GM04504 (cell line): Measurements from ENCODE around the gene PEAR1.

Experiments
- DNase-seq: peaks from one replicate; pipeline ENCODE4 v3.0.0-alpha.2; 2012; ENCODE audit warnings: low read depth

Gene PEAR1, protein sequence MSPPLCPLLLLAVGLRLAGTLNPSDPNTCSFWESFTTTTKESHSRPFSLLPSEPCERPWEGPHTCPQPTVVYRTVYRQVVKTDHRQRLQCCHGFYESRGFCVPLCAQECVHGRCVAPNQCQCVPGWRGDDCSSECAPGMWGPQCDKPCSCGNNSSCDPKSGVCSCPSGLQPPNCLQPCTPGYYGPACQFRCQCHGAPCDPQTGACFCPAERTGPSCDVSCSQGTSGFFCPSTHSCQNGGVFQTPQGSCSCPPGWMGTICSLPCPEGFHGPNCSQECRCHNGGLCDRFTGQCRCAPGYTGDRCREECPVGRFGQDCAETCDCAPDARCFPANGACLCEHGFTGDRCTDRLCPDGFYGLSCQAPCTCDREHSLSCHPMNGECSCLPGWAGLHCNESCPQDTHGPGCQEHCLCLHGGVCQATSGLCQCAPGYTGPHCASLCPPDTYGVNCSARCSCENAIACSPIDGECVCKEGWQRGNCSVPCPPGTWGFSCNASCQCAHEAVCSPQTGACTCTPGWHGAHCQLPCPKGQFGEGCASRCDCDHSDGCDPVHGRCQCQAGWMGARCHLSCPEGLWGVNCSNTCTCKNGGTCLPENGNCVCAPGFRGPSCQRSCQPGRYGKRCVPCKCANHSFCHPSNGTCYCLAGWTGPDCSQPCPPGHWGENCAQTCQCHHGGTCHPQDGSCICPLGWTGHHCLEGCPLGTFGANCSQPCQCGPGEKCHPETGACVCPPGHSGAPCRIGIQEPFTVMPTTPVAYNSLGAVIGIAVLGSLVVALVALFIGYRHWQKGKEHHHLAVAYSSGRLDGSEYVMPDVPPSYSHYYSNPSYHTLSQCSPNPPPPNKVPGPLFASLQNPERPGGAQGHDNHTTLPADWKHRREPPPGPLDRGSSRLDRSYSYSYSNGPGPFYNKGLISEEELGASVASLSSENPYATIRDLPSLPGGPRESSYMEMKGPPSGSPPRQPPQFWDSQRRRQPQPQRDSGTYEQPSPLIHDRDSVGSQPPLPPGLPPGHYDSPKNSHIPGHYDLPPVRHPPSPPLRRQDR

DNA sequence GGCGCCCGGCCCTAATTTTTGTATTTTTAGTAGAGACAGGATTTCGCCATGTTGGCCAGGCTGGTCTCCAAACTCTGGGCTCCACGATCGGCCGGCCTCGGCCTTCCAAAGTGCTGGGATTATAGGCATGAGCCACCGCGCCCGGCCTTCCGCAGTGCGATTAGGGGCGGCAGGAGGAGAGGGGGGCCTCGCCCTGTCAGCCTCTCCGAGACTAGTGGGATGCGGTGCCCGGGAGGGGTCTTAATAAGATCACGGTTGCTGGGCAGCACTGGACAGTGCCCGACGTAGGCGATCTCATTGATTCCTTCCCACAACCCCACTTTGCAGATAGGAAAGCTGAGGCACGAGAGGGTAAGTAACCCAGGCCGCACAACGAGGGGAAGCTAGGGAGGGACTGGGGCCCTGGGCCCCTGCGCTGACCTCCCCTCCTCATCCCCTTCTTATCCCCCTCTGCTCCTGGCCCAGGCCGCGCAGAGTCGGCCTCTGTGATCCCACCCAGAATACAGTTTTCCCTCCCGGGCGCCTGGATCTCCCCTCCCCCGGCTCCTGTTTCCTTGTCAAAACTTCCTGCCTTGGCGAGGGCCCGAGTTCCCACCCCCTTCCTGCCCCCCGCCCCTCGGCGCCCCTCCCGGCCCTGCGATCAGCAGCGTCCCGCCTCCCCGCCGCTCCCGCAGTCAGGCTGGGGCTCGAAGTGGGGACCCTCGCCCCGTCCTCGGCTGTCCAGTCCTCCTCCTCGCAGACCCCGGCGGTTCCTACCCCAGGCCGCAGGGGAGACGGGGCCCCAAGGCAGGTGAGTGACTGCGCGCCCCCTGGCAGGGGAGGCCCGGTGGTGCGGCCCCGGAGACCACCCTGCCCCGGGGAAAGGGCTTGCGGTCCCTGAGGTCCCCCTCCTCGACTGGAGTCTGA lies at the start of gene PEAR1:
Gene PEAR1 (plus strand): TSS at position 671 of the 906 bp plus-strand sequence. CDS start 10,209 bp downstream, outside the sequence.
- no peak for DNase-seq

GRCh38 chr1:156844102-156844501 lies 49.4 kb upstream of the PEAR1 start:
- no peak for DNase-seq

DNA sequence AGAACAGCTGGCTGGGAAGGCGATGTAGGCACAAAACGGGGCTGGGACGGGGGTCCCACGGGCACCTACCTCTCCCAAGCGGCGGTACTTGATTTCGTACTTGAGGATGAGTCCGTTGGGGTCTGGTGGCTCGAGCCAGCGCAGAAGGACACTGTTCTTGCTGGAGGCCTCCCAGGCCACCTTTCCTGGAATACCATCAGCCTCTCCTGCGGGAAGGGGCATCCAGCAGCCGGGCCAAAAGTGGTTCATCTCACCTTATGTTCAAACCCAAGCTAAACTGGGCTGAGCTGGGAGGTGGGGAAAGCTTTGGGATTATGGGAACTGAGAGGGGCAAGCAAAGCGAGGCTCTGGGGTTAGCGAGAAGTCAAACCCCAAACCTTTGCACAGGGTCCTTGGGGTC lies 48.9 kb upstream of the PEAR1 start:
- DNase-seq, result no peak

DNA sequence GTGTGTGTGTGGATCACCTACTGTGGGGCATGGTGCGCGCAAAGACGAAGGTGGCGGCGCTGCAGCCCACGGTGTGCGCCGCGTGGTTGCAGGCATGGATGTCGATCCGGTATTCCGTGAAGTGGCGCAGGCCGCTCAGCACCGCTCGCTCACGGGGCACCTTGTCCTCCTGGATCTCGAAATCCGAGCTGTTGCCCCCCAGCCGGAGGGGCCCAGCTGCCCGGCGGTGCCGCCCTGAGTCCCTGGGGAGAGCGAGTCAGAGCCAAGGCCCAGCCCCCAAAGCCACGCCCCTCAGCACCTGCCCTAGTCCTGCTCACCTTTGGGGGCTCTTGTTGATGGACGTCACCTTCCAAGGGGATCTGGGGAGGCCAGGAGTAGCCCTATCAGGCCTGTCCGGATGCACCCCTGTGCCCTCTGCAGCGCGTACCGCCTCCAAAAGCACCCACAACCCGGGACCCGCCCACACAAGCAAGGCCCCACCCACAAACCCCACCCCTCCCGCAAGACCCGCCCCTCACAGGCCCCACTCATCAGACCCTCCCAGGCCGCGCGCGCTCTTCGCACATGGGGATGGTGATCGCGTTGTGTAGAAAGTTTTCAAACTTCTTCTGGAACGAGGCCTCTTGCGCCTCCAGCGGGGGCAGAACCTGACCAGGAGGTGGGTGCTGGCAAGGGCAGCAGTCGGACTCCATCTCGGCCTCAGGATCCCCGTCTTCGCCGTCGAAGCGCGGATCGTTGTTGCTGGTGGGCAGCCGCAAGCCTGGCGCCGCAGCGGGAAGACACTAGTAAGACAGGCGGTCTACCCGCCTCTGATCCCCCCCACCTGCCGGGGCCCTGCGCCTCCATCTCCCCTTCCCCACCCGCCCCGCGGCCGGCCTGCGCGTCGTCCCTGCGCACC lies 48.2 kb upstream of the PEAR1 start:
- no peak for DNase-seq

- no peak for DNase-seq
Measured at GRCh38 chr1:156845953-156846545, 47.5 kb upstream of the PEAR1 start.

GRCh38 chr1:156846643-156847042 lies 46.9 kb upstream of the PEAR1 start:
- no peak for DNase-seq

- DNase-seq, result no peak
Measured at GRCh38 chr1:156847591-156848460, 45.7 kb upstream of the PEAR1 start.

- no peak for DNase-seq
Measured at GRCh38 chr1:156848461-156849150, 44.9 kb upstream of the PEAR1 start.

- DNase-seq, result no peak
Measured at GRCh38 chr1:156849151-156849496, 44.4 kb upstream of the PEAR1 start.

DNA sequence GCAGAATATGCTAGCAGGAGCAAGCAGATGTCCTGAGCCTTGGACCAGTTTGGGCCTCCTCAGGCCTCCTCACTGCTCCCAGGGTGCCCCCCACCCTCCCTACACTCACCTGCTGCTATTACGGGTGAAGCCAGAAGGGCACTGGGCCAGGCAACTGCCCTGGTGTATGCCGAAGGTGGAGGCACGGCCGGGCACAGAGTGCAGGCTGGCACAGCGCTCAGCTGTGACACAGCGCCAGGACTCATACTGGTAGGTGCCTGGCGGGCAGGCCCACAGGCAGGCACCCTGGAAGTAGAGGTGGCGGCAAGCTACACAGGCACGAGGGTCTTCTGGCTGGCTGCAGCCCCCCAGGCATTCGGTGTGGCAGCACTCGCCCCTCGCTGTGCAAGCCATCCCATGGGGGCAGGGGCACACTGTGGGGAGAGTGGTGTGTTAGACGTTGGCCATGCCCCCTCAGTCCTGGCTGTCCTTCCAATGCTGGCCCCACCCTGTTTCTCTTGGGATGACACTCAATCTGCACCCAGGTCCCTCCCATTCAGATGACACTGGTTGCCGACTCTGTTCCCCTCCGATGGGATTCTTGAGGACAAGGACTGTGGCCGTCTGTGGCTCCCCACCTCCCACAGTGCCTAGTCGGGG lies 41.6 kb upstream of the PEAR1 start:
- no peak for DNase-seq

DNA sequence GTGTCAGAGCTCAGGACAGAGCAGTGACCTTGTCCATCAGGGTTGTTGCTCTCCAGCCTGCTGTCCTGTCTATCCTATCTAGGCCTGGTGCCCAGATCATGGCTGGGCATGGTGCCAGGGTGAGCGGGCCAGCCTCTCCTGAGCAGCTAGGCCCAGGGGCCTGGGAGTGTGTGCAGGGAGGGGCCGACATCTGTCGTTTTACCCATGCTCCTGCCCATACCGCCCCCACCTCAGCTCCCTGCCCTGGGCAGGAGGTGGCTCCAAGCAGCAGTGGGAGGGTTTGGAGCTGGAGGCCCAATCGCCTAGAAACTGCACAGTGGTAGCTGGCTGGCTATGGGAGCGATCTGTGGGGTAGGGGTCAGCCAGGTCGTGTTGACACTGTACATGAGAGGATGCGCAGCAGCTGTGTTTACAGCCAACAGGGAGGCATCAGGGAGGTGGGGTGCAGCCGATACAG lies 41.1 kb upstream of the PEAR1 start:
- DNase-seq, result no peak

DNA sequence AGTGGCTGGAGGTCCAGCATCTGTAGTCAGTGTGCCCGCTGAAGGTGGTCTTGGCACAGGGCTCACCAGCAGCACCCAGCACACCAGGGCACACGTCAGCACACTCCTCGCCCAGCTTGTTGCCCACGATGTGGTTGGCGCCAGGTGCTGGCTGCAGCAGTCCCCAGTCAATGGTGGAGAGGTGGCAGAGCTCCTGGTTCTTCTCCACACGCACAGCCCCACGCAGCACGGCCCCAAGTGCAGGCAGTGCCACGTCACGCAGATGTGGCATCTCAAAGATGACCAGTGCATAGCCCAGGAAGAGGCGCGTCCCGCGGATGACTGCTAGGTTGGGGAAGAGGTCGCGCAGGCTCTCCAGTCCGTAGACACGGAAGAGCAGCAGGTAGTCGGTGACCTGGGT lies 39.8 kb upstream of the PEAR1 start:
- no peak for DNase-seq

GRCh38 chr1:156854634-156855033 lies 38.9 kb upstream of the PEAR1 start:
- no peak for DNase-seq

DNA sequence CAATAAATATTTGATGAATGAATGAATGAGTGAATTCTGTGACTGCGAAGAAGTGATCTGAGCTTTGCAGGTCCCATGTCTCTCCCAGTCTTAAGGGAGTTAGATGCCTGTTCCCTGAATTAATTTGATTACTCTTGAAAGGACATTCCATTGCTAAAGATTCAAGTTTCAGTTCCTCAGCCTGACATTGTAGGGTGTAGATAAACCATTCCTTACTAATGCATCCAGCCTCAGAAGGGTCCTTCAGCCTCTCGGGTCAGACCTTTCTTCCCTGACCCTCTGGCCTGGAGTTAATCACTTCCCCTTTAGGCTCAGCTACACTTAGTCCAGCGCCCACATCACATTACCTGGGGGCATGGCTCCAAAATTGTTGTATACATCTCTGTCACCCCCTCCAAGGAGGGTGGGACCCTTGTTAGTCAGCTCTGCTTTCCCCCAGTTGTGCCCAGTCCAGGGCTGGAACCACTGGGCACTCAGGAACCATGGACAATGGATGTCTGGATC lies 37.2 kb upstream of the PEAR1 start:
- DNase-seq, result no peak

GRCh38 chr1:156857532-156857931 lies 36.0 kb upstream of the PEAR1 start:
- no peak for DNase-seq

DNA sequence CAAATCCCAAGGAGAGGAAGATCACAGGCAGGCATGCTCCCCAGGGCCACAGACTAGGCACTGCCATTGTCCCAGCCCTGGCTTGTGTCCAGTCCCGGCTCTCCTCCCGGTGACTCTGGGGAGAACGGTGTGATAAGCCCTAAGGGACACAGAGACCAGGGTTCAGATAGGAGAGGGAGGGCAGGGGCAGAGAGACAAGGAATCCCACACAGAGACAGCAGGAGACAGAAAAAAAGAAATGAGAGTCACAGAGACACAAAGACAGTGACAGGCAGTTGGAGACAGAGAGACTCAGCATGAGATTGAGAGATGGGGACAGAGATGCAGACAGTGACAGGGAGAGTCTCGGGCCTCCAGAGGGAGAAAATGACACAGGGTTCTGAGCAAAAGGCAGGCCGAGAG lies 35.0 kb upstream of the PEAR1 start:
- DNase-seq, result no peak

- no peak for DNase-seq
Measured at GRCh38 chr1:156858959-156859522, 34.5 kb upstream of the PEAR1 start, which contains the start of gene INSRR. Gene INSRR (minus strand): TSS chr1:156859117. CDS start chr1:156858621, 496 bp downstream.
